HEK293 (cell line): Measurements from ENCODE around the gene UQCC3.

Source experiments
- HOXA7 ChIP-seq: sonication (generic); formaldehyde crosslinking; IDR thresholded peaks from 2 replicates; pipeline ENCODE4 v1.8.1; 2022; ENCODE audit warnings: missing genetic modification reagents, borderline replicate concordance
- PBX3 ChIP-seq: sonication (generic); formaldehyde crosslinking; IDR thresholded peaks from 2 replicates; pipeline ENCODE4 v1.8.1; 2022; ENCODE audit warnings: mild to moderate bottlenecking, moderate library complexity, missing genetic modification reagents
- PRDM2 ChIP-seq: fragments of 450-650 bp; formaldehyde crosslinking; IDR thresholded peaks from 2 replicates; pipeline ENCODE4 v1.5.1; 2016; ENCODE audit warnings: missing biosample characterization, missing genetic modification characterization, borderline replicate concordance
- SP7 ChIP-seq: fragments of 450-650 bp; formaldehyde crosslinking; IDR thresholded peaks from 2 replicates; pipeline ENCODE4 v1.5.1; 2016; ENCODE audit warnings: missing biosample characterization, missing genetic modification characterization
- ZBTB7A ChIP-seq: fragments of 450-650 bp; formaldehyde crosslinking; IDR thresholded peaks from 2 replicates; pipeline ENCODE4 v1.5.1; 2016; ENCODE audit warnings: low read depth, missing biosample characterization, missing genetic modification characterization
- ZNF132 ChIP-seq: fragments of 450-650 bp; formaldehyde crosslinking; IDR thresholded peaks from 2 replicates; pipeline ENCODE4 v1.5.1; 2017; ENCODE audit warnings: missing biosample characterization, missing genetic modification characterization, borderline replicate concordance
- ZNF138 ChIP-seq: fragments of 450-650 bp; formaldehyde crosslinking; IDR thresholded peaks from 2 replicates; pipeline ENCODE4 v1.5.1; 2016; ENCODE audit warnings: missing biosample characterization, missing genetic modification characterization, borderline replicate concordance
- ZNF19 ChIP-seq: fragments of 450-650 bp; formaldehyde crosslinking; IDR thresholded peaks from 2 replicates; pipeline ENCODE4; 2016; ENCODE audit warnings: missing biosample characterization, missing genetic modification characterization, low read depth
- ZNF221 ChIP-seq: fragments of 450-650 bp; formaldehyde crosslinking; IDR thresholded peaks from 2 replicates; pipeline ENCODE4 v1.5.1; 2017; ENCODE audit warnings: missing biosample characterization, missing genetic modification characterization, borderline replicate concordance
- ZNF26 ChIP-seq: fragments of 450-650 bp; formaldehyde crosslinking; IDR thresholded peaks from 2 replicates; pipeline ENCODE4 v1.5.1; 2016; ENCODE audit warnings: missing biosample characterization, missing genetic modification characterization
- ZNF266 ChIP-seq: fragments of 450-650 bp; formaldehyde crosslinking; IDR thresholded peaks from 2 replicates; pipeline ENCODE4 v1.5.1; 2016; ENCODE audit warnings: missing biosample characterization, missing genetic modification characterization, low read depth
- ZNF341 ChIP-seq: fragments of 450-650 bp; formaldehyde crosslinking; IDR thresholded peaks from 2 replicates; pipeline ENCODE4; 2016; ENCODE audit warnings: low read depth, missing biosample characterization, missing genetic modification characterization
- ZNF433 ChIP-seq: fragments of 450-650 bp; formaldehyde crosslinking; IDR thresholded peaks from 2 replicates; pipeline ENCODE4 v1.5.1; 2016; ENCODE audit warnings: missing biosample characterization, missing genetic modification characterization, low read depth
- ZNF488 ChIP-seq: fragments of 450-650 bp; formaldehyde crosslinking; IDR thresholded peaks from 2 replicates; pipeline ENCODE4 v1.5.1; 2016; ENCODE audit warnings: missing biosample characterization, missing genetic modification characterization
- ZNF629 ChIP-seq: fragments of 450-650 bp; formaldehyde crosslinking; IDR thresholded peaks from 2 replicates; pipeline ENCODE4 v1.5.1; 2017; ENCODE audit warnings: missing biosample characterization, missing genetic modification characterization
- ZNF639 ChIP-seq: fragments of 450-650 bp; formaldehyde crosslinking; IDR thresholded peaks from 2 replicates; pipeline ENCODE4 v1.5.1; 2016; ENCODE audit warnings: missing biosample characterization, missing genetic modification characterization
- ZNF654 ChIP-seq: fragments of 450-650 bp; formaldehyde crosslinking; IDR thresholded peaks from 2 replicates; pipeline ENCODE4 v1.5.1; 2016; ENCODE audit warnings: low read depth, missing biosample characterization, missing genetic modification characterization
- ZNF670 ChIP-seq: fragments of 450-650 bp; formaldehyde crosslinking; IDR thresholded peaks from 2 replicates; pipeline ENCODE4 v1.5.1; 2016; ENCODE audit warnings: missing biosample characterization, missing genetic modification characterization, low read depth
- ZNF692 ChIP-seq: fragments of 450-650 bp; formaldehyde crosslinking; IDR thresholded peaks from 2 replicates; pipeline ENCODE4 v1.5.1; 2016; ENCODE audit warnings: missing biosample characterization, missing genetic modification characterization
- ZNF777 ChIP-seq: fragments of 450-650 bp; formaldehyde crosslinking; IDR thresholded peaks from 2 replicates; pipeline ENCODE4 v1.5.1; 2017; ENCODE audit warnings: missing biosample characterization, missing genetic modification characterization, borderline replicate concordance
- ZNF837 ChIP-seq: fragments of 450-650 bp; formaldehyde crosslinking; IDR thresholded peaks from 2 replicates; pipeline ENCODE4 v1.5.1; 2016; ENCODE audit warnings: missing biosample characterization, missing genetic modification characterization
- ZNF843 ChIP-seq: fragments of 450-650 bp; formaldehyde crosslinking; IDR thresholded peaks from 2 replicates; pipeline ENCODE4 v1.5.1; 2016; ENCODE audit warnings: missing biosample characterization, missing genetic modification characterization
- ZSCAN16 ChIP-seq: fragments of 450-650 bp; formaldehyde crosslinking; IDR thresholded peaks from 2 replicates; pipeline ENCODE4 v1.5.1; 2016; ENCODE audit warnings: missing biosample characterization, missing genetic modification characterization
- ZSCAN18 ChIP-seq: fragments of 450-650 bp; formaldehyde crosslinking; IDR thresholded peaks from 2 replicates; pipeline ENCODE4 v1.5.1; 2016; ENCODE audit warnings: missing biosample characterization, missing genetic modification characterization

The UQCC3 gene

GRCh38 chr11:62645946-62646824, 25.3 kb upstream of the UQCC3 start, which contains the start of gene GANAB (continued):
- TF ChIP-seq ZNF639 (tag by site-specific recombination) (no peak; the same call in 1 of the 2 replicates), ZNF837 (no peak), ZSCAN18 (tag by site-specific recombination) (no peak), ZNF654 (tag by site-specific recombination) (no peak), ZNF777 (tag by site-specific recombination) (0 out of 2 replicates have a peak, but pooled peaks have one; percentile 32), ZNF670 (tag by site-specific recombination) (no peak), PBX3 (no peak), ZNF132 (tag by site-specific recombination) (no peak), ZNF221 (no peak), ZSCAN16 (tag by site-specific recombination) (no peak), ZNF19 (tag by site-specific recombination) (no peak), ZBTB7A (no peak), ZNF266 (tag by site-specific recombination) (no peak), ZNF843 (0 out of 2 replicates have a peak, but pooled peaks have one; percentile 36), HOXA7 (CRISPR knock-in tag) (no peak), ZNF692 (tag by site-specific recombination) (peak; percentile 48; the same call in 1 of the 2 replicates), PRDM2 (tag by site-specific recombination) (no peak), ZNF433 (tag by site-specific recombination) (no peak), ZNF138 (tag by site-specific recombination) (no peak), ZNF629 (peak; percentile 31; the same call in 1 of the 2 replicates), ZNF341 (tag by site-specific recombination) (no peak), ZNF488 (tag by site-specific recombination) (no peak), ZNF26 (tag by site-specific recombination) (no peak), SP7 (peak; percentile 44; the same call in 1 of the 2 replicates)
